GM12878 (cell line): ENCODE data around the gene STK32A. TPM values are rescaled to one million over a fixed set of nuclear protein-coding genes. Genes with fewer than 3 reads are reported as not detected.

Experiments
- ATAC-seq: fragments of 200-7000 bp; cut with Tn5 transposase; 3 replicates; pipeline ENCODE4 v1.9.1; 2020; ENCODE audit warnings: mild to moderate bottlenecking, moderate library complexity
- BruUV-seq: library from RNA; stranded (reverse); fragments of 400-500 nt; replicated peaks from 2 replicates; lab custom pipeline; 2021; lab: Mats Ljungman, UMichigan
- CTCF ChIA-PET: fragments of 300-600 bp; sonication (Branson Sonifier 250); formaldehyde crosslinking; extraction: SDS; loops from one replicate; lab custom pipeline; 2021; ENCODE audit warnings: inconsistent platforms; lab: Yijun Ruan, JAX
- POLR2A ChIA-PET: fragments of 350-600 bp; formaldehyde crosslinking; extraction: SDS; loops from one replicate; lab custom pipeline; 2021; ENCODE audit warnings: inconsistent platforms; lab: Charles Lee
- RAD21 ChIA-PET: fragments of 300-600 bp; sonication (Branson Sonifier 250); formaldehyde crosslinking; loops from one replicate; lab custom pipeline; 2023; ENCODE audit warnings: antibody characterized with exemption; ENCODE audit not compliant: unreplicated experiment; lab: Charles Lee
- SMC1A ChIA-PET: fragments of 300-600 bp; sonication (Branson Sonifier 250); formaldehyde crosslinking; loops from one replicate; lab custom pipeline; 2023; ENCODE audit not compliant: unreplicated experiment, uncharacterized antibody; lab: Charles Lee
- DNase-seq: peaks from one replicate; pipeline ENCODE4 v3.0.0-alpha.2; 2011; ENCODE audit warnings: low read depth, low spot score
- FAIRE-seq: peaks from 3 replicates; lab custom pipeline; 2011; peaks lifted over from hg19 to GRCh38; lab: Jason Lieb, UNC
- H2AFZ ChIP-seq: 2 replicates; pipeline ENCODE4 v1.6.0; 2011; ENCODE audit warnings: low read depth, low read length, control low read depth; ENCODE audit not compliant: control insufficient read depth
- H3K27ac ChIP-seq: 2 replicates; pipeline ENCODE4 v1.5.1; 2011; ENCODE audit warnings: control low read depth; ENCODE audit not compliant: control insufficient read depth, insufficient read depth
- H3K27me3 ChIP-seq, 2 experiments: replicated peaks in 1 of 2; 2 replicates each; pipeline versions ENCODE4 v1.6.0 to v1.6.1; 2011; ENCODE audit warnings: low read length in 1 of 2; ENCODE audit not compliant: control insufficient read depth in 2 of 2, insufficient read depth in 2 of 2
- H3K36me3 ChIP-seq, 2 experiments: 2 replicates each; pipeline ENCODE4 v1.5.1; 2011; ENCODE audit warnings: low read length in 1 of 2; ENCODE audit not compliant: control insufficient read depth in 2 of 2, insufficient read depth in 2 of 2
- H3K4me1 ChIP-seq: 2 replicates; pipeline ENCODE4 v1.6.1; 2011; ENCODE audit warnings: mild to moderate bottlenecking, low read length, moderate library complexity, mixed read lengths; ENCODE audit not compliant: control insufficient read depth, insufficient read depth
- H3K4me2 ChIP-seq: 2 replicates; pipeline ENCODE4 v1.6.0; 2011; ENCODE audit warnings: control low read depth; ENCODE audit not compliant: control insufficient read depth, insufficient read depth
- H3K4me3 ChIP-seq: fragments of 200-600 bp; sonication (generic); 2 replicates; pipeline ENCODE4 v1.5.1; 2016
- H3K79me2 ChIP-seq: 2 replicates; pipeline ENCODE4 v1.6.0; 2011; ENCODE audit warnings: low read length; ENCODE audit not compliant: control insufficient read depth, insufficient read depth
- H3K9ac ChIP-seq: 2 replicates; pipeline ENCODE4 v1.8.0; 2011; ENCODE audit warnings: low read length, control low read depth, mixed read lengths; ENCODE audit not compliant: control insufficient read depth, insufficient read depth
- H3K9me3 ChIP-seq: replicated peaks from 3 replicates; pipeline ENCODE4 v1.5.1; 2011; ENCODE audit warnings: mild to moderate bottlenecking, low read length; ENCODE audit not compliant: control insufficient read depth, insufficient read depth
- H4K20me1 ChIP-seq: 2 replicates; pipeline ENCODE4 v1.6.0; 2011; ENCODE audit not compliant: control insufficient read depth, insufficient read depth
- CREB1 ChIP-seq: IDR thresholded peaks from 2 replicates; pipeline ENCODE4 v1.6.1; 2012; ENCODE audit warnings: low read depth, mild to moderate bottlenecking, inconsistent platforms
- EP300 ChIP-seq, 2 experiments: fragments of 150-350 bp in 1 of 2; IDR thresholded peaks; 2 replicates each; pipeline ENCODE4 v1.6.1; 2011 to 2012; ENCODE audit warnings: low read depth in 2 of 2, low read length in 2 of 2, borderline replicate concordance in 1 of 2, improper control_type of control experiment in 1 of 2, inconsistent platforms in 1 of 2; ENCODE audit not compliant: control insufficient read depth in 1 of 2
- GATAD2B ChIP-seq: fragments of 450-650 bp; conservative IDR thresholded peaks from 2 replicates; pipeline ENCODE4 v1.6.1; 2017; ENCODE audit warnings: low read depth, mild to moderate bottlenecking, moderate library complexity
- MEF2A ChIP-seq: IDR thresholded peaks from 2 replicates; pipeline ENCODE4 v1.6.1; 2011; ENCODE audit warnings: low read depth, mild to moderate bottlenecking, low read length, moderate library complexity; ENCODE audit not compliant: insufficient read depth
- MTA2 ChIP-seq: fragments of 450-650 bp; IDR thresholded peaks from 2 replicates; pipeline ENCODE4 v1.6.1; 2016; ENCODE audit warnings: low read depth, mild to moderate bottlenecking, moderate library complexity
- POLR2A ChIP-seq: IDR thresholded peaks from 2 replicates; pipeline ENCODE4 v1.6.1; 2011; ENCODE audit warnings: low read depth, mild to moderate bottlenecking, low read length
- SMAD5 ChIP-seq: IDR thresholded peaks from 2 replicates; pipeline ENCODE4 v1.6.1; 2016; ENCODE audit warnings: antibody characterized with exemption, low read depth
- WGBS: methylation state at CpG from one replicate; pipeline ENCODE4 v1.1.6; 2016; ENCODE audit warnings: low lambda C conversion rate; ENCODE audit not compliant: insufficient replicate concordance, insufficient coverage; ENCODE audit errors: missing lambda C conversion rate; 5-methylcytosine and 5-hydroxymethylcytosine counted together
- in situ Hi-C: fragments of 300-500 bp; cut with MboI; formaldehyde crosslinking; loops from 9 replicates; pipeline ENCODE4 v1.14.3; 2018; ENCODE audit warnings: mixed read lengths
- intact Hi-C: fragments of 100-400 bp; cut with micrococcal nuclease; formaldehyde crosslinking; loops from one replicate; pipeline ENCODE4 v1.14.2; 2022; ENCODE audit not compliant: unreplicated experiment
- polyA plus RNA-seq, 11 experiments: library from polyadenylated mRNA; depleted of rRNA in 4 of 11; unstranded in 6 of 11; stranded (reverse) in 5 of 11; fragments of >200 nt; fragmentation: Nextera tagmentation in 4 of 11; fragmentation: Illumina TruSeq in 1 of 11; extraction: Ambion mirVana in 4 of 11; extraction: Trizol in 1 of 11; gene quantifications; 1 replicate in 1 of 11; 2 replicates in 10 of 11; pipeline versions ENCODE4 v1.2.1 to v1.2.3, GENCODE V29; 2011 to 2016; ENCODE audit warnings: inconsistent platforms in 2 of 11, missing spikeins in 2 of 11, low read depth in 1 of 11
- total RNA-seq, 4 experiments: library from RNA; depleted of rRNA in 3 of 4; stranded (reverse); fragments of >200 nt in 3 of 4; fragmentation: Illumina TruSeq in 1 of 4; extraction: Trizol in 1 of 4; gene quantifications; 2 replicates each; pipeline versions ENCODE4 v1.2.1 to v1.2.3, GENCODE V29; 2013 to 2021
- TF ChIP-seq, protein P1 (sequence below), 3 experiments: IDR thresholded peaks in 2 of 3; conservative IDR thresholded peaks in 1 of 3; 2 replicates each; pipeline ENCODE4 v1.5.1; 2011; ENCODE audit warnings: low read depth in 3 of 3, low read length in 3 of 3, mild to moderate bottlenecking in 3 of 3, control low read depth in 2 of 3, moderate library complexity in 2 of 3, inconsistent platforms in 1 of 3, mixed read lengths in 1 of 3; ENCODE audit not compliant: control insufficient read depth in 2 of 3, insufficient read depth in 1 of 3; ENCODE audit errors: extremely low read depth in 1 of 3
- TF ChIP-seq, protein P2 (sequence below): fragments of 150-350 bp; IDR thresholded peaks from 2 replicates; pipeline ENCODE4 v1.6.1; 2016; ENCODE audit warnings: low read depth, low read length
- TF ChIP-seq, protein P3 (sequence below): fragments of 450-650 bp; formaldehyde crosslinking; IDR thresholded peaks from 2 replicates; pipeline ENCODE4 v1.5.0; 2022; ENCODE audit warnings: mild to moderate bottlenecking, missing genetic modification characterization
- TF ChIP-seq, protein P4 (sequence below): fragments of 450-650 bp; conservative IDR thresholded peaks from 2 replicates; pipeline ENCODE4 v1.6.1; 2017; ENCODE audit warnings: mild to moderate bottlenecking, moderate library complexity
- TF ChIP-seq, protein P5 (sequence below): fragments of 450-650 bp; IDR thresholded peaks from 2 replicates; pipeline ENCODE4 v1.6.1; 2014; ENCODE audit warnings: mild to moderate bottlenecking

STK32A gene
- total and polyA plus RNA-seq, 10 of the 15 experiments (the other 5 are each of a cell fraction or from before 2014, with no cell fraction given): under 0.01 to 0.10 TPM; not detected in 8

DNA sequence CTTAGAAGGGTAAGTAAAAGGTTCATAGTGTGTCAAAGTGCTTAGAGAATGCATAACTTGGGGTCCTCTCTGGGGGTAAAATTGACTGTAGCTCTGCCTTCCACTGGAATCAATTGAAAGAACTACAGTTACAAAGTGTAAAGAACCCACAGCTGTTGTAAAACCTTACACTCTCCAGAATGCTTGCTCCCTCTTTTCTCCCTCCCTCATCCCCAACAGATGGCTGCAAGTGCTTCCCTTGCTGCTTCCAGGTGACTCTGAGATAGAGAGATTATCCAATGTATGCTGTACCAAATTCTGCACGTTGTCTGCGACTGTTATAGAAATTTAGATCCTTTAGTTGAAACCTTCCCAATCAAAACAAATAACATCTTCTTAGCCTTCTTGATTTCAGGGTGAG is 126.0 kb downstream of the STK32A start:
- no peak overlapping the region for H3K9ac ChIP-seq
- no peaks in the 10 kb centered on the region for H3K4me1 ChIP-seq
- no peak overlapping the region for H3K4me3 ChIP-seq
- SMC1A ChIA-PET: no interaction called here
- intact Hi-C loops (loop anchor here (10.0 kb wide), 1 partner anchor 266 kb away; no protein-coding TSS in a partner anchor), in situ Hi-C loops (no loop called here)
- no peaks in the 10 kb centered on the region for H3K79me2 ChIP-seq
- RAD21 ChIA-PET: no interaction called here
- FAIRE-seq (no peak), DNase-seq (no peak), ATAC-seq (no peak)
- H4K20me1 ChIP-seq: no peaks in the 10 kb centered on the region
- no peak overlapping the region for H3K27ac ChIP-seq
- 40% methylated on average over 2 of the region's 2 CpGs for whole genome bisulfite sequencing
- no peaks in the 10 kb centered on the region; a peak in 1 of 4 replicates for H3K27me3 ChIP-seq
- POLR2A ChIA-PET: no interaction called here
- no TSS peak for BruUV-seq
- no peaks in the 10 kb centered on the region for H3K9me3 ChIP-seq
- no peak overlapping the region for H3K4me2 ChIP-seq
- H2AFZ ChIP-seq: no peak overlapping the region
- no peaks in the 10 kb centered on the region for H3K36me3 ChIP-seq
- CTCF ChIA-PET: interaction anchor here (3.7 kb wide), 1 partner anchor 9 kb away, joined by 13 read pairs; no protein-coding TSS in a partner anchor
- TF ChIP-seq, protein P1, sequence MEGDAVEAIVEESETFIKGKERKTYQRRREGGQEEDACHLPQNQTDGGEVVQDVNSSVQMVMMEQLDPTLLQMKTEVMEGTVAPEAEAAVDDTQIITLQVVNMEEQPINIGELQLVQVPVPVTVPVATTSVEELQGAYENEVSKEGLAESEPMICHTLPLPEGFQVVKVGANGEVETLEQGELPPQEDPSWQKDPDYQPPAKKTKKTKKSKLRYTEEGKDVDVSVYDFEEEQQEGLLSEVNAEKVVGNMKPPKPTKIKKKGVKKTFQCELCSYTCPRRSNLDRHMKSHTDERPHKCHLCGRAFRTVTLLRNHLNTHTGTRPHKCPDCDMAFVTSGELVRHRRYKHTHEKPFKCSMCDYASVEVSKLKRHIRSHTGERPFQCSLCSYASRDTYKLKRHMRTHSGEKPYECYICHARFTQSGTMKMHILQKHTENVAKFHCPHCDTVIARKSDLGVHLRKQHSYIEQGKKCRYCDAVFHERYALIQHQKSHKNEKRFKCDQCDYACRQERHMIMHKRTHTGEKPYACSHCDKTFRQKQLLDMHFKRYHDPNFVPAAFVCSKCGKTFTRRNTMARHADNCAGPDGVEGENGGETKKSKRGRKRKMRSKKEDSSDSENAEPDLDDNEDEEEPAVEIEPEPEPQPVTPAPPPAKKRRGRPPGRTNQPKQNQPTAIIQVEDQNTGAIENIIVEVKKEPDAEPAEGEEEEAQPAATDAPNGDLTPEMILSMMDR (IDR thresholded peaks at IDR 0.05 in 2 of 3, conservative IDR thresholded peaks at IDR 0.05 in 1 of 3; ENCODE audit: control insufficient read depth in 2 of 3, extremely low read depth in 1 of 3, insufficient read depth in 1 of 3, low read depth in 3 of 3, low read length in 3 of 3): no peak
- no peak for TF ChIP-seq MTA2
- TF ChIP-seq POLR2A: no peak
- no peak for TF ChIP-seq EP300 (IDR thresholded peaks at IDR 0.05; ENCODE audit: borderline replicate concordance in 1 of 2, control insufficient read depth in 1 of 2, low read depth in 2 of 2, low read length in 2 of 2)
- TF ChIP-seq, protein P2, sequence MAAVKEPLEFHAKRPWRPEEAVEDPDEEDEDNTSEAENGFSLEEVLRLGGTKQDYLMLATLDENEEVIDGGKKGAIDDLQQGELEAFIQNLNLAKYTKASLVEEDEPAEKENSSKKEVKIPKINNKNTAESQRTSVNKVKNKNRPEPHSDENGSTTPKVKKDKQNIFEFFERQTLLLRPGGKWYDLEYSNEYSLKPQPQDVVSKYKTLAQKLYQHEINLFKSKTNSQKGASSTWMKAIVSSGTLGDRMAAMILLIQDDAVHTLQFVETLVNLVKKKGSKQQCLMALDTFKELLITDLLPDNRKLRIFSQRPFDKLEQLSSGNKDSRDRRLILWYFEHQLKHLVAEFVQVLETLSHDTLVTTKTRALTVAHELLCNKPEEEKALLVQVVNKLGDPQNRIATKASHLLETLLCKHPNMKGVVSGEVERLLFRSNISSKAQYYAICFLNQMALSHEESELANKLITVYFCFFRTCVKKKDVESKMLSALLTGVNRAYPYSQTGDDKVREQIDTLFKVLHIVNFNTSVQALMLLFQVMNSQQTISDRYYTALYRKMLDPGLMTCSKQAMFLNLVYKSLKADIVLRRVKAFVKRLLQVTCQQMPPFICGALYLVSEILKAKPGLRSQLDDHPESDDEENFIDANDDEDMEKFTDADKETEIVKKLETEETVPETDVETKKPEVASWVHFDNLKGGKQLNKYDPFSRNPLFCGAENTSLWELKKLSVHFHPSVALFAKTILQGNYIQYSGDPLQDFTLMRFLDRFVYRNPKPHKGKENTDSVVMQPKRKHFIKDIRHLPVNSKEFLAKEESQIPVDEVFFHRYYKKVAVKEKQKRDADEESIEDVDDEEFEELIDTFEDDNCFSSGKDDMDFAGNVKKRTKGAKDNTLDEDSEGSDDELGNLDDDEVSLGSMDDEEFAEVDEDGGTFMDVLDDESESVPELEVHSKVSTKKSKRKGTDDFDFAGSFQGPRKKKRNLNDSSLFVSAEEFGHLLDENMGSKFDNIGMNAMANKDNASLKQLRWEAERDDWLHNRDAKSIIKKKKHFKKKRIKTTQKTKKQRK: no peak
- TF ChIP-seq, protein P3, sequence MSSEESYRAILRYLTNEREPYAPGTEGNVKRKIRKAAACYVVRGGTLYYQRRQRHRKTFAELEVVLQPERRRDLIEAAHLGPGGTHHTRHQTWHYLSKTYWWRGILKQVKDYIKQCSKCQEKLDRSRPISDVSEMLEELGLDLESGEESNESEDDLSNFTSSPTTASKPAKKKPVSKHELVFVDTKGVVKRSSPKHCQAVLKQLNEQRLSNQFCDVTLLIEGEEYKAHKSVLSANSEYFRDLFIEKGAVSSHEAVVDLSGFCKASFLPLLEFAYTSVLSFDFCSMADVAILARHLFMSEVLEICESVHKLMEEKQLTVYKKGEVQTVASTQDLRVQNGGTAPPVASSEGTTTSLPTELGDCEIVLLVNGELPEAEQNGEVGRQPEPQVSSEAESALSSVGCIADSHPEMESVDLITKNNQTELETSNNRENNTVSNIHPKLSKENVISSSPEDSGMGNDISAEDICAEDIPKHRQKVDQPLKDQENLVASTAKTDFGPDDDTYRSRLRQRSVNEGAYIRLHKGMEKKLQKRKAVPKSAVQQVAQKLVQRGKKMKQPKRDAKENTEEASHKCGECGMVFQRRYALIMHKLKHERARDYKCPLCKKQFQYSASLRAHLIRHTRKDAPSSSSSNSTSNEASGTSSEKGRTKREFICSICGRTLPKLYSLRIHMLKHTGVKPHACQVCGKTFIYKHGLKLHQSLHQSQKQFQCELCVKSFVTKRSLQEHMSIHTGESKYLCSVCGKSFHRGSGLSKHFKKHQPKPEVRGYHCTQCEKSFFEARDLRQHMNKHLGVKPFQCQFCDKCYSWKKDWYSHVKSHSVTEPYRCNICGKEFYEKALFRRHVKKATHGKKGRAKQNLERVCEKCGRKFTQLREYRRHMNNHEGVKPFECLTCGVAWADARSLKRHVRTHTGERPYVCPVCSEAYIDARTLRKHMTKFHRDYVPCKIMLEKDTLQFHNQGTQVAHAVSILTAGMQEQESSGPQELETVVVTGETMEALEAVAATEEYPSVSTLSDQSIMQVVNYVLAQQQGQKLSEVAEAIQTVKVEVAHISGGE: no peak
- TF ChIP-seq CREB1: no peak
- TF ChIP-seq SMAD5: no peak
- TF ChIP-seq MEF2A: no peak
- TF ChIP-seq, protein P4, sequence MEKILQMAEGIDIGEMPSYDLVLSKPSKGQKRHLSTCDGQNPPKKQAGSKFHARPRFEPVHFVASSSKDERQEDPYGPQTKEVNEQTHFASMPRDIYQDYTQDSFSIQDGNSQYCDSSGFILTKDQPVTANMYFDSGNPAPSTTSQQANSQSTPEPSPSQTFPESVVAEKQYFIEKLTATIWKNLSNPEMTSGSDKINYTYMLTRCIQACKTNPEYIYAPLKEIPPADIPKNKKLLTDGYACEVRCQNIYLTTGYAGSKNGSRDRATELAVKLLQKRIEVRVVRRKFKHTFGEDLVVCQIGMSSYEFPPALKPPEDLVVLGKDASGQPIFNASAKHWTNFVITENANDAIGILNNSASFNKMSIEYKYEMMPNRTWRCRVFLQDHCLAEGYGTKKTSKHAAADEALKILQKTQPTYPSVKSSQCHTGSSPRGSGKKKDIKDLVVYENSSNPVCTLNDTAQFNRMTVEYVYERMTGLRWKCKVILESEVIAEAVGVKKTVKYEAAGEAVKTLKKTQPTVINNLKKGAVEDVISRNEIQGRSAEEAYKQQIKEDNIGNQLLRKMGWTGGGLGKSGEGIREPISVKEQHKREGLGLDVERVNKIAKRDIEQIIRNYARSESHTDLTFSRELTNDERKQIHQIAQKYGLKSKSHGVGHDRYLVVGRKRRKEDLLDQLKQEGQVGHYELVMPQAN: no peak
- TF ChIP-seq, protein P5, sequence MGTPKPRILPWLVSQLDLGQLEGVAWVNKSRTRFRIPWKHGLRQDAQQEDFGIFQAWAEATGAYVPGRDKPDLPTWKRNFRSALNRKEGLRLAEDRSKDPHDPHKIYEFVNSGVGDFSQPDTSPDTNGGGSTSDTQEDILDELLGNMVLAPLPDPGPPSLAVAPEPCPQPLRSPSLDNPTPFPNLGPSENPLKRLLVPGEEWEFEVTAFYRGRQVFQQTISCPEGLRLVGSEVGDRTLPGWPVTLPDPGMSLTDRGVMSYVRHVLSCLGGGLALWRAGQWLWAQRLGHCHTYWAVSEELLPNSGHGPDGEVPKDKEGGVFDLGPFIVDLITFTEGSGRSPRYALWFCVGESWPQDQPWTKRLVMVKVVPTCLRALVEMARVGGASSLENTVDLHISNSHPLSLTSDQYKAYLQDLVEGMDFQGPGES: no peak
- no peak for TF ChIP-seq GATAD2B
